K562 (cell line): ENCODE data around the gene FGFBP3.

ENCODE experiments used
- BDP1 ChIP-seq: IDR thresholded peaks from 3 replicates; pipeline ENCODE4 v1.6.1; 2011; ENCODE audit not compliant: insufficient read length, insufficient read depth
- BRF2 ChIP-seq: IDR thresholded peaks from 3 replicates; pipeline ENCODE4 v1.6.1; 2011; ENCODE audit warnings: borderline replicate concordance, mild to moderate bottlenecking; ENCODE audit not compliant: insufficient read length, insufficient read depth
- CBX2 ChIP-seq: fragments of 200-600 bp; sonication (generic); IDR thresholded peaks from one replicate; pipeline ENCODE4 v1.6.1; 2012; ENCODE audit warnings: mild to moderate bottlenecking, low read length, inconsistent platforms; ENCODE audit not compliant: insufficient read depth, poor library complexity, severe bottlenecking
- CTCF ChIP-seq, 3 experiments: IDR thresholded peaks in 2 of 3; conservative IDR thresholded peaks in 1 of 3; 2 replicates each; pipeline ENCODE4 v1.5.1; 2011 to 2012; ENCODE audit warnings: low read length in 3 of 3, mild to moderate bottlenecking in 3 of 3, control low read depth in 2 of 3, improper control_type of control experiment in 1 of 3, inconsistent platforms in 1 of 3, low read depth in 1 of 3, mixed read lengths in 1 of 3, moderate library complexity in 1 of 3; ENCODE audit not compliant: insufficient read depth in 2 of 3
- DIDO1 ChIP-seq: fragments of 450-650 bp; IDR thresholded peaks from 2 replicates; pipeline ENCODE4 v1.6.1; 2016; ENCODE audit warnings: low read depth, missing biosample characterization, missing genetic modification characterization
- NCOA1 ChIP-seq: fragments of 450-650 bp; IDR thresholded peaks from 2 replicates; pipeline ENCODE4 v1.6.1; 2016; ENCODE audit warnings: low read depth
- NONO ChIP-seq, 2 experiments: fragments of 200-400 bp in 1 of 2; fragments of 450-650 bp in 1 of 2; formaldehyde crosslinking in 1 of 2; IDR thresholded peaks; 2 replicates each; pipeline ENCODE4 v1.6.1; 2017; ENCODE audit warnings: low read depth in 2 of 2, mild to moderate bottlenecking in 2 of 2, moderate library complexity in 2 of 2, low read length in 1 of 2
- SMARCE1 ChIP-seq: fragments of 450-650 bp; IDR thresholded peaks from 2 replicates; pipeline ENCODE4 v1.7.1; 2016; ENCODE audit warnings: mild to moderate bottlenecking
- ZNF217 ChIP-seq: sonication (generic); formaldehyde crosslinking; IDR thresholded peaks from 2 replicates; pipeline ENCODE4 v1.8.0; 2022; ENCODE audit warnings: mild to moderate bottlenecking, missing genetic modification reagents
- ZNF778 ChIP-seq: fragments of 450-650 bp; formaldehyde crosslinking; IDR thresholded peaks from 2 replicates; pipeline ENCODE4 v1.4.0; 2020; ENCODE audit warnings: mild to moderate bottlenecking, moderate library complexity

- TF ChIP-seq ZNF778 (CRISPR knock-in tag): no peak
- no peak for TF ChIP-seq ZNF217
- TF ChIP-seq DIDO1 (tag): no peak
- no peak for TF ChIP-seq BDP1
- no peak for TF ChIP-seq NONO (IDR thresholded peaks at IDR 0.05; ENCODE audit: low read depth in 2 of 2, low read length in 1 of 2)
- TF ChIP-seq BRF2: no peak
- no peak for TF ChIP-seq SMARCE1
- TF ChIP-seq CTCF (IDR thresholded peaks at IDR 0.05 in 2 of 3, conservative IDR thresholded peaks at IDR 0.05 in 1 of 3; ENCODE audit: insufficient read depth in 2 of 3, low read depth in 1 of 3, low read length in 3 of 3): no peak
- TF ChIP-seq NCOA1: no peak
- TF ChIP-seq CBX2: no peak
These were observed 29.6 kb downstream of the FGFBP3 start for GRCh38 chr10:91879515-91880170.
